HG03439 (cell line): Measurements from ENCODE around the gene SELENOO.

Experiments
- ATAC-seq: cut with Tn5 transposase; IDR thresholded peaks from one replicate; pipeline ENCODE4 v1.9.1; 2021; ENCODE audit warnings: mild to moderate bottlenecking, moderate library complexity; ENCODE audit not compliant: unreplicated experiment

Gene SELENOO

GRCh38 chr22:50264104-50264745 is 63.4 kb downstream of the SELENOO start:
- ATAC-seq: no peak

- no peak for ATAC-seq
Observed at GRCh38 chr22:50264946-50265669, 64.3 kb downstream of the SELENOO start.

- no peak for ATAC-seq
Observed at GRCh38 chr22:50266994-50267393, 66.2 kb downstream of the SELENOO start.
